Measurements from ENCODE around the gene ANO5. TPM values are rescaled to one million over a fixed set of nuclear protein-coding genes. Genes with fewer than 3 reads are reported as not detected.

Gene ANO5
- total RNA-seq, 1 experiment from 2014 or later, result 1.1 TPM

DNA sequence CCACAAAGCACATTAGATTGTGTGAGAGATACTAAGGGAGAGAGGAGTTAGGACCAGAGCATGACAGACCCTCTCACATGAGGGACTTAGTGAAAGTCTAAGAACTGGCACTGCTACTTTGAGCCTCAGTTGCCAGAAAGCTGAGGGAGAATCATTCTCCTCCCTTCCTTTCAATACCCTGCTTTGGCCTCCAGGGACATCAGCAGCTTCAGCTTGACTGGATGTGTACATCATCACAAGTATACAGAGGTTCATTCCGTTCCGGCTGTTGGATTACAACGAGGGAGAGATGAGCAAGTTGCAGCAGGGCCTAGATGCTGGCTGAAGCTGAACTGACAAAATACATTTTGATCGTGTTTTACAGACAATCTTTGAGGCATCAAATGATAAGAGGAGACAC lies 15.7 kb upstream of the ANO5 start:
- ATAC-seq (peak; percentile 47; the same call in 1 of the 2 replicates), DNase-seq (ENCODE audit: low read depth, low spot score) (no peak)
- intact Hi-C loops (cut with micrococcal nuclease), result no loop called here
- H3K36me3 ChIP-seq (ENCODE audit: control insufficient read depth in 1 of 2, insufficient read depth in 2 of 2, low read length in 2 of 2), result no peaks in the 10 kb centered on the region
- no peak overlapping the region for H3K4me2 ChIP-seq (ENCODE audit: low read length)
- no peak overlapping the region for H3K27ac ChIP-seq (ENCODE audit: low read depth, low read length)
- H3K9me3 ChIP-seq (ENCODE audit: control insufficient read depth in 1 of 2, insufficient read depth in 1 of 2, low read depth in 1 of 2, low read length in 2 of 2), result no peaks in the 10 kb centered on the region
- POLR2A ChIA-PET, result no interaction called here
- no peak overlapping the region for H2AFZ ChIP-seq (ENCODE audit: low read depth, low read length, poor library complexity, severe bottlenecking)
- H3K4me3 ChIP-seq (replicated peaks in 1 of 2; ENCODE audit: low read depth in 1 of 2, low read length in 2 of 2), result no peak overlapping the region
- BruUV-seq (replicated peaks), result no TSS peak
- H3K79me2 ChIP-seq (ENCODE audit: insufficient read depth, low read length), result no peaks in the 10 kb centered on the region
- no peaks in the 10 kb centered on the region for H3K4me1 ChIP-seq (ENCODE audit: control insufficient read depth in 1 of 2, insufficient read depth in 2 of 2, low read length in 2 of 2)
- TF ChIP-seq RAD21 (IDR thresholded peaks at IDR 0.05; ENCODE audit: low read depth) (no peak), EZH2 (IDR thresholded peaks at IDR 0.05) (no peak)
- TF ChIP-seq, protein P1, sequence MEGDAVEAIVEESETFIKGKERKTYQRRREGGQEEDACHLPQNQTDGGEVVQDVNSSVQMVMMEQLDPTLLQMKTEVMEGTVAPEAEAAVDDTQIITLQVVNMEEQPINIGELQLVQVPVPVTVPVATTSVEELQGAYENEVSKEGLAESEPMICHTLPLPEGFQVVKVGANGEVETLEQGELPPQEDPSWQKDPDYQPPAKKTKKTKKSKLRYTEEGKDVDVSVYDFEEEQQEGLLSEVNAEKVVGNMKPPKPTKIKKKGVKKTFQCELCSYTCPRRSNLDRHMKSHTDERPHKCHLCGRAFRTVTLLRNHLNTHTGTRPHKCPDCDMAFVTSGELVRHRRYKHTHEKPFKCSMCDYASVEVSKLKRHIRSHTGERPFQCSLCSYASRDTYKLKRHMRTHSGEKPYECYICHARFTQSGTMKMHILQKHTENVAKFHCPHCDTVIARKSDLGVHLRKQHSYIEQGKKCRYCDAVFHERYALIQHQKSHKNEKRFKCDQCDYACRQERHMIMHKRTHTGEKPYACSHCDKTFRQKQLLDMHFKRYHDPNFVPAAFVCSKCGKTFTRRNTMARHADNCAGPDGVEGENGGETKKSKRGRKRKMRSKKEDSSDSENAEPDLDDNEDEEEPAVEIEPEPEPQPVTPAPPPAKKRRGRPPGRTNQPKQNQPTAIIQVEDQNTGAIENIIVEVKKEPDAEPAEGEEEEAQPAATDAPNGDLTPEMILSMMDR (IDR thresholded peaks at IDR 0.05 in 2 of 3, conservative IDR thresholded peaks at IDR 0.05 in 1 of 3; ENCODE audit: borderline replicate concordance in 1 of 3, insufficient read depth in 1 of 3, low read depth in 2 of 3, low read length in 2 of 3), result peak in 2 of 3 experiments; percentile 9 to 14; a peak in 1 of 6 replicates
- TF ChIP-seq, protein P2, sequence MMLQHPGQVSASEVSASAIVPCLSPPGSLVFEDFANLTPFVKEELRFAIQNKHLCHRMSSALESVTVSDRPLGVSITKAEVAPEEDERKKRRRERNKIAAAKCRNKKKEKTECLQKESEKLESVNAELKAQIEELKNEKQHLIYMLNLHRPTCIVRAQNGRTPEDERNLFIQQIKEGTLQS (IDR thresholded peaks at IDR 0.05), result no peak
- H3K27me3 ChIP-seq (ENCODE audit: insufficient read depth, low read length), result no peaks in the 10 kb centered on the region
- H3K9me2 ChIP-seq (ENCODE audit: insufficient read depth), result no peaks in the 10 kb centered on the region
- RAD21 ChIA-PET (ENCODE audit: low non-redundant PET in 1 of 2, low total read pairs in 2 of 2, uncharacterized antibody in 2 of 2, unreplicated experiment in 2 of 2), result no interaction called here
- H4K20me1 ChIP-seq (ENCODE audit: insufficient read depth), result no peaks in the 10 kb centered on the region
- H3K9ac ChIP-seq (ENCODE audit: low read length), result no peak overlapping the region
- CTCF ChIA-PET, result no interaction called here

DNA sequence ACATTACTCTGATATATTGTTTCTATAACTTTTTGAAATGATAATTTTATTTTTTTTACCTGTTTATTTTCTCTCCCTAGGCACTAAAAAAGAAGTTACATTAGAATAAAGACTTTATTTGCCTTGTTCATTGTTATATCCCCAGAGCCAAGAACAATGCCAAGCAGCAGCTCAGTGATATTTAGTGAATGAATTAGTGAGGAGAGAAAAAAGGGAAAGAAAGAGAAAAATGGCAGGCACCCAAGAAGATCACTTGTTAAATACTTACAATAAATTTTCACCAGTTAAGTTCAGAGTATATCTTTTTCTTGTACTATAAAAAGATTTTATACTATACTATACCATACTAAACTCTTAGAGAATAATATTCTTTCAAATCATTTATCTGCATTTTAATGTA lies 13.3 kb upstream of the ANO5 start:
- Histone ChIP-seq H4K20me1 (ENCODE audit: insufficient read depth) (no peaks in the 10 kb centered on the region), H3K4me3 (replicated peaks in 1 of 2; ENCODE audit: low read depth in 1 of 2, low read length in 2 of 2) (no peak overlapping the region), H3K9ac (ENCODE audit: low read length) (no peak overlapping the region), H3K27ac (ENCODE audit: low read depth, low read length) (no peak overlapping the region), H2AFZ (ENCODE audit: low read depth, low read length, poor library complexity, severe bottlenecking) (no peak overlapping the region), H3K9me3 (ENCODE audit: control insufficient read depth in 1 of 2, insufficient read depth in 1 of 2, low read depth in 1 of 2, low read length in 2 of 2) (no peaks in the 10 kb centered on the region), H3K9me2 (ENCODE audit: insufficient read depth) (no peaks in the 10 kb centered on the region), H3K79me2 (ENCODE audit: insufficient read depth, low read length) (no peaks in the 10 kb centered on the region), H3K4me2 (ENCODE audit: low read length) (no peak overlapping the region), H3K4me1 (ENCODE audit: control insufficient read depth in 1 of 2, insufficient read depth in 2 of 2, low read length in 2 of 2) (no peaks in the 10 kb centered on the region), H3K27me3 (ENCODE audit: insufficient read depth, low read length) (no peaks in the 10 kb centered on the region), H3K36me3 (ENCODE audit: control insufficient read depth in 1 of 2, insufficient read depth in 2 of 2, low read length in 2 of 2) (no peaks in the 10 kb centered on the region)
- POLR2A ChIA-PET, result no interaction called here
- CTCF ChIA-PET, result no interaction called here
- TF ChIP-seq POLR2A (IDR thresholded peaks at IDR 0.05; ENCODE audit: borderline replicate concordance, extremely low read depth, insufficient read depth, insufficient read length) (no peak), ZFX (IDR thresholded peaks at IDR 0.05) (no peak), RAD21 (IDR thresholded peaks at IDR 0.05; ENCODE audit: low read depth) (no peak), EGR1 (IDR thresholded peaks at IDR 0.05; ENCODE audit: low read depth) (no peak), SRF (IDR thresholded peaks at IDR 0.05; ENCODE audit: low read depth) (no peak), CBX3 (IDR thresholded peaks at IDR 0.05; ENCODE audit: low read depth) (no peak), JUND (IDR thresholded peaks at IDR 0.05) (no peak)
- TF ChIP-seq, protein P3, sequence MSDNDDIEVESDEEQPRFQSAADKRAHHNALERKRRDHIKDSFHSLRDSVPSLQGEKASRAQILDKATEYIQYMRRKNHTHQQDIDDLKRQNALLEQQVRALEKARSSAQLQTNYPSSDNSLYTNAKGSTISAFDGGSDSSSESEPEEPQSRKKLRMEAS (IDR thresholded peaks at IDR 0.05), result no peak
- TF ChIP-seq, protein P2 (IDR thresholded peaks at IDR 0.05), result no peak
- ATAC-seq (no peak), DNase-seq (ENCODE audit: low read depth, low spot score) (no peak)
- intact Hi-C loops (cut with micrococcal nuclease), result no loop called here
- BruUV-seq (replicated peaks), result no TSS peak
- RAD21 ChIA-PET (ENCODE audit: low non-redundant PET in 1 of 2, low total read pairs in 2 of 2, uncharacterized antibody in 2 of 2, unreplicated experiment in 2 of 2), result no interaction called here

All from HCT116 (cell line).